NT2/D1 (cell line): ENCODE data around the gene RFC5.

Source experiments
- YY1 ChIP-seq: IDR thresholded peaks from 2 replicates; pipeline ENCODE4 v1.6.1; 2011; ENCODE audit not compliant: insufficient read length, insufficient read depth
- ZNF274 ChIP-seq: IDR thresholded peaks from 2 replicates; pipeline ENCODE4 v1.6.1; 2011; ENCODE audit warnings: mild to moderate bottlenecking, low read depth, low read length

DNA sequence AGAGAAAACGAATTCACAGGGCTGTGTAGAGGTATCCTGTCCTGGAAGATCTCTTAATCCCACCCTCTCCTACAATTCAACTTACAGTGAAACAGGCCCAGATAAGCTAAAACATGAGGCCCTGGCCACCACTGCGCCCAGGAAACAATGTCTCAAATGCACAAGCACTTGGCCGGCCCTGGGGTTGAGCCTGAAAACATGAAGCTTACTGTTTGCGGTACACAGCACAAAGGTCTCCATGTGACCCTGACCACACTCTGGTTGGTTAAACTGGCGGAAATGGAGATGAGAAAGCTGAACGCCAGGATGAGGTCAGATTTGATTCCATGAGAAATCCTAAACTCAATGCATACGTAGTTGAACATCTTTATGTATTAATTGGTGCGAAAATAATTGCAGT lies 28.1 kb downstream of the RFC5 start:
- no peak for TF ChIP-seq ZNF274
- no peak for TF ChIP-seq YY1
